ENCODE data around the gene GAS6.

DNA sequence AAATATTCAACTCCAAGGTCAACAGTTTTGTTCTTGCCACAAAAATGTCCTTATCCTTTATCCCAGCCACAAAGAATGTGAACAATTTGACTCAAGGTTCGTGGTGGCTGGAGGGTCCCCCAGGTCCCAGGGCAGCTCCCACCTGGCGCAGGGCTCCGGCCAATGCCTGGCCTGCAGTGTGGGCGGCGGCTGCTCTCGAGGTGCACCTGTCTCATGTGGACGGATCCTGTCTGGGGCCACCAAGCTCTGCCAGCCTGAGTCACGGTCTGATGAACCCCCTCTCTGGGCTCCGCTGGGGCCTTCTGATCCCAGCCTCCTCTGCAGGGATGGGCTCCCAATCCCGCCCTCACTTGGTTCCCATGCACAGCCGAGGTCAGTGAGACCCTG, 49.4 kb downstream of the GAS6 start:
- TF ChIP-seq SMARCC2 (IDR thresholded peaks at IDR 0.05; ENCODE audit: low read depth) (no peak), TAF1 (IDR thresholded peaks at IDR 0.05; ENCODE audit: control insufficient read depth, extremely low read depth, insufficient read depth, low read length, severe bottlenecking) (no peak)
- TF ChIP-seq, protein P1, sequence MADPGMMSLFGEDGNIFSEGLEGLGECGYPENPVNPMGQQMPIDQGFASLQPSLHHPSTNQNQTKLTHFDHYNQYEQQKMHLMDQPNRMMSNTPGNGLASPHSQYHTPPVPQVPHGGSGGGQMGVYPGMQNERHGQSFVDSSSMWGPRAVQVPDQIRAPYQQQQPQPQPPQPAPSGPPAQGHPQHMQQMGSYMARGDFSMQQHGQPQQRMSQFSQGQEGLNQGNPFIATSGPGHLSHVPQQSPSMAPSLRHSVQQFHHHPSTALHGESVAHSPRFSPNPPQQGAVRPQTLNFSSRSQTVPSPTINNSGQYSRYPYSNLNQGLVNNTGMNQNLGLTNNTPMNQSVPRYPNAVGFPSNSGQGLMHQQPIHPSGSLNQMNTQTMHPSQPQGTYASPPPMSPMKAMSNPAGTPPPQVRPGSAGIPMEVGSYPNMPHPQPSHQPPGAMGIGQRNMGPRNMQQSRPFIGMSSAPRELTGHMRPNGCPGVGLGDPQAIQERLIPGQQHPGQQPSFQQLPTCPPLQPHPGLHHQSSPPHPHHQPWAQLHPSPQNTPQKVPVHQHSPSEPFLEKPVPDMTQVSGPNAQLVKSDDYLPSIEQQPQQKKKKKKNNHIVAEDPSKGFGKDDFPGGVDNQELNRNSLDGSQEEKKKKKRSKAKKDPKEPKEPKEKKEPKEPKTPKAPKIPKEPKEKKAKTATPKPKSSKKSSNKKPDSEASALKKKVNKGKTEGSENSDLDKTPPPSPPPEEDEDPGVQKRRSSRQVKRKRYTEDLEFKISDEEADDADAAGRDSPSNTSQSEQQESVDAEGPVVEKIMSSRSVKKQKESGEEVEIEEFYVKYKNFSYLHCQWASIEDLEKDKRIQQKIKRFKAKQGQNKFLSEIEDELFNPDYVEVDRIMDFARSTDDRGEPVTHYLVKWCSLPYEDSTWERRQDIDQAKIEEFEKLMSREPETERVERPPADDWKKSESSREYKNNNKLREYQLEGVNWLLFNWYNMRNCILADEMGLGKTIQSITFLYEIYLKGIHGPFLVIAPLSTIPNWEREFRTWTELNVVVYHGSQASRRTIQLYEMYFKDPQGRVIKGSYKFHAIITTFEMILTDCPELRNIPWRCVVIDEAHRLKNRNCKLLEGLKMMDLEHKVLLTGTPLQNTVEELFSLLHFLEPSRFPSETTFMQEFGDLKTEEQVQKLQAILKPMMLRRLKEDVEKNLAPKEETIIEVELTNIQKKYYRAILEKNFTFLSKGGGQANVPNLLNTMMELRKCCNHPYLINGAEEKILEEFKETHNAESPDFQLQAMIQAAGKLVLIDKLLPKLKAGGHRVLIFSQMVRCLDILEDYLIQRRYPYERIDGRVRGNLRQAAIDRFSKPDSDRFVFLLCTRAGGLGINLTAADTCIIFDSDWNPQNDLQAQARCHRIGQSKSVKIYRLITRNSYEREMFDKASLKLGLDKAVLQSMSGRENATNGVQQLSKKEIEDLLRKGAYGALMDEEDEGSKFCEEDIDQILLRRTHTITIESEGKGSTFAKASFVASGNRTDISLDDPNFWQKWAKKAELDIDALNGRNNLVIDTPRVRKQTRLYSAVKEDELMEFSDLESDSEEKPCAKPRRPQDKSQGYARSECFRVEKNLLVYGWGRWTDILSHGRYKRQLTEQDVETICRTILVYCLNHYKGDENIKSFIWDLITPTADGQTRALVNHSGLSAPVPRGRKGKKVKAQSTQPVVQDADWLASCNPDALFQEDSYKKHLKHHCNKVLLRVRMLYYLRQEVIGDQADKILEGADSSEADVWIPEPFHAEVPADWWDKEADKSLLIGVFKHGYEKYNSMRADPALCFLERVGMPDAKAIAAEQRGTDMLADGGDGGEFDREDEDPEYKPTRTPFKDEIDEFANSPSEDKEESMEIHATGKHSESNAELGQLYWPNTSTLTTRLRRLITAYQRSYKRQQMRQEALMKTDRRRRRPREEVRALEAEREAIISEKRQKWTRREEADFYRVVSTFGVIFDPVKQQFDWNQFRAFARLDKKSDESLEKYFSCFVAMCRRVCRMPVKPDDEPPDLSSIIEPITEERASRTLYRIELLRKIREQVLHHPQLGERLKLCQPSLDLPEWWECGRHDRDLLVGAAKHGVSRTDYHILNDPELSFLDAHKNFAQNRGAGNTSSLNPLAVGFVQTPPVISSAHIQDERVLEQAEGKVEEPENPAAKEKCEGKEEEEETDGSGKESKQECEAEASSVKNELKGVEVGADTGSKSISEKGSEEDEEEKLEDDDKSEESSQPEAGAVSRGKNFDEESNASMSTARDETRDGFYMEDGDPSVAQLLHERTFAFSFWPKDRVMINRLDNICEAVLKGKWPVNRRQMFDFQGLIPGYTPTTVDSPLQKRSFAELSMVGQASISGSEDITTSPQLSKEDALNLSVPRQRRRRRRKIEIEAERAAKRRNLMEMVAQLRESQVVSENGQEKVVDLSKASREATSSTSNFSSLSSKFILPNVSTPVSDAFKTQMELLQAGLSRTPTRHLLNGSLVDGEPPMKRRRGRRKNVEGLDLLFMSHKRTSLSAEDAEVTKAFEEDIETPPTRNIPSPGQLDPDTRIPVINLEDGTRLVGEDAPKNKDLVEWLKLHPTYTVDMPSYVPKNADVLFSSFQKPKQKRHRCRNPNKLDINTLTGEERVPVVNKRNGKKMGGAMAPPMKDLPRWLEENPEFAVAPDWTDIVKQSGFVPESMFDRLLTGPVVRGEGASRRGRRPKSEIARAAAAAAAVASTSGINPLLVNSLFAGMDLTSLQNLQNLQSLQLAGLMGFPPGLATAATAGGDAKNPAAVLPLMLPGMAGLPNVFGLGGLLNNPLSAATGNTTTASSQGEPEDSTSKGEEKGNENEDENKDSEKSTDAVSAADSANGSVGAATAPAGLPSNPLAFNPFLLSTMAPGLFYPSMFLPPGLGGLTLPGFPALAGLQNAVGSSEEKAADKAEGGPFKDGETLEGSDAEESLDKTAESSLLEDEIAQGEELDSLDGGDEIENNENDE (IDR thresholded peaks at IDR 0.05; ENCODE audit: low read depth, low read length) = no peak

Measured in K562 (cell line).